Neural cell (in vitro differentiated cells): ENCODE data around the gene ZNF384.
"Not testable (repeated sequence)": the region's sequence is repeated elsewhere in the genome, so short reads cannot be mapped to it uniquely, and the experiment has no call there.

Source experiments
- CTCF ChIP-seq: fragments of 450-650 bp; IDR thresholded peaks from 2 replicates; pipeline ENCODE4 v1.5.1; 2014; ENCODE audit warnings: antibody characterized with exemption, mild to moderate bottlenecking, moderate library complexity; ENCODE audit not compliant: poor library complexity, severe bottlenecking
- POLR2AphosphoS5 ChIP-seq: IDR thresholded peaks from 2 replicates; pipeline ENCODE4 v1.6.1; 2012
- RAD21 ChIP-seq: fragments of 450-650 bp; conservative IDR thresholded peaks from 2 replicates; pipeline ENCODE4 v1.6.1; 2014; ENCODE audit warnings: antibody characterized with exemption, mild to moderate bottlenecking, moderate library complexity

GRCh38 chr12:6716031-6716873, 27.1 kb upstream of the ZNF384 start:
- not testable (repeated sequence) for TF ChIP-seq CTCF, RAD21, POLR2AphosphoS5
